GM19240 (cell line): ENCODE data around the gene PDE2A.

Experiments
- DNase-seq: peaks from one replicate; pipeline ENCODE4 v3.0.0; 2011; ENCODE audit warnings: low spot score; ENCODE audit not compliant: insufficient read length

PDE2A gene

GRCh38 chr11:72673943-72674828 lies at the start of gene PDE2A:
Gene PDE2A, minus strand, starts transcription at chr11:72674422. Its CDS starts 215 bp downstream, at chr11:72674207.
- DNase-seq = no peak

GRCh38 chr11:72723508-72723907 lies 49.3 kb upstream of the PDE2A start:
- no peak for DNase-seq

- DNase-seq = peak; percentile 97
Measured at GRCh38 chr11:72722050-72722748, 48.0 kb upstream of the PDE2A start.

GRCh38 chr11:72721689-72722049 lies 47.4 kb upstream of the PDE2A start:
- DNase-seq = no peak

- DNase-seq = no peak
Measured at GRCh38 chr11:72721276-72721675, 47.1 kb upstream of the PDE2A start.

GRCh38 chr11:72720784-72721183 lies 46.6 kb upstream of the PDE2A start:
- no peak for DNase-seq

- DNase-seq = no peak
Measured at GRCh38 chr11:72720047-72720446, 45.8 kb upstream of the PDE2A start.

GRCh38 chr11:72719551-72719950 lies 45.3 kb upstream of the PDE2A start:
- no peak for DNase-seq

GRCh38 chr11:72719144-72719543 lies 44.9 kb upstream of the PDE2A start:
- no peak for DNase-seq

- no peak for DNase-seq
Measured at GRCh38 chr11:72718101-72718501, 43.9 kb upstream of the PDE2A start.

- no peak for DNase-seq
Measured at GRCh38 chr11:72716788-72717435, 42.7 kb upstream of the PDE2A start.

GRCh38 chr11:72716290-72716689 lies 42.1 kb upstream of the PDE2A start:
- DNase-seq = no peak

- no peak for DNase-seq
Measured at GRCh38 chr11:72712841-72713240, 38.6 kb upstream of the PDE2A start.

GRCh38 chr11:72712168-72712751 lies 38.0 kb upstream of the PDE2A start:
- no peak for DNase-seq

GRCh38 chr11:72711141-72711540 lies 36.9 kb upstream of the PDE2A start:
- no peak for DNase-seq

- no peak for DNase-seq
Measured at GRCh38 chr11:72710278-72710677, 36.1 kb upstream of the PDE2A start.

GRCh38 chr11:72709478-72710238 lies 35.4 kb upstream of the PDE2A start:
- DNase-seq = no peak

GRCh38 chr11:72707032-72707431 lies 32.8 kb upstream of the PDE2A start:
- no peak for DNase-seq

GRCh38 chr11:72706579-72706978 lies 32.4 kb upstream of the PDE2A start:
- DNase-seq = no peak

GRCh38 chr11:72705442-72706365 lies 31.5 kb upstream of the PDE2A start:
- no peak for DNase-seq
